Esophagus muscularis mucosa (tissue), 4 donors: ENCODE results near the gene DCDC2B. TPM values are rescaled to one million over a fixed set of nuclear protein-coding genes. Genes with fewer than 3 reads are reported as not detected.
A peak's percentile ranks its signal among the peaks of the same experiment; 100 is the strongest.

Experiments used
- DNase-seq: peaks from one replicate; pipeline ENCODE4 v3.0.0-alpha.2; 2017; ENCODE audit errors: extremely low spot score
- H3K27ac ChIP-seq, 4 donors: fragments of 200-600 bp; sonication (generic); replicated peaks in 1 of 4; 1 replicate in 3 of 4; 2 replicates in 1 of 4; pipeline ENCODE4 v1.5.1; 2016 to 2019; ENCODE audit warnings: mild to moderate bottlenecking in 1 of 4
- H3K27me3 ChIP-seq, 4 donors: fragments of 200-600 bp; sonication (generic); one replicate each; pipeline versions ENCODE4 v1.5.1 to v1.6.0; 2016 to 2019
- H3K36me3 ChIP-seq, 4 donors: fragments of 200-600 bp; sonication (generic); one replicate each; pipeline ENCODE4 v1.5.1; 2016 to 2019
- H3K4me1 ChIP-seq, 4 donors: fragments of 200-600 bp; sonication (generic); one replicate each; pipeline ENCODE4 v1.5.1; 2016 to 2019
- H3K4me3 ChIP-seq, 4 donors: fragments of 200-600 bp; sonication (generic); 1 replicate in 2 of 4; 2 replicates in 2 of 4; pipeline ENCODE4 v1.5.1; 2016 to 2019; ENCODE audit warnings: mild to moderate bottlenecking in 4 of 4, moderate library complexity in 1 of 4
- H3K9me3 ChIP-seq, 4 donors: fragments of 200-600 bp; sonication (generic); 1 replicate in 3 of 4; 2 replicates in 1 of 4; pipeline ENCODE4 v1.5.1; 2016 to 2019
- EP300 ChIP-seq: sonication (generic); formaldehyde crosslinking; IDR thresholded peaks from one replicate; pipeline ENCODE4 v1.6.1; 2017; ENCODE audit warnings: antibody characterized with exemption
- POLR2A ChIP-seq: fragments of 450-650 bp; IDR thresholded peaks from one replicate; pipeline ENCODE4 v1.6.1; 2017; ENCODE audit warnings: antibody characterized with exemption, moderate library complexity, mild to moderate bottlenecking, low read depth
- POLR2AphosphoS5 ChIP-seq, 2 donors: sonication (generic); formaldehyde crosslinking; IDR thresholded peaks; one replicate each; pipeline ENCODE4 v1.6.1; 2017; ENCODE audit warnings: antibody characterized with exemption in 2 of 2
- whole genome bisulfite sequencing: methylation state at CpG from one replicate; pipeline ENCODE4 v1.1.5; 2018; 5-methylcytosine and 5-hydroxymethylcytosine counted together
- intact Hi-C: fragments of 100-400 bp; cut with DNase I; formaldehyde crosslinking; loops from one replicate; pipeline ENCODE4 v1.15.1; 2023
- total RNA-seq, 4 donors: library from RNA; depleted of rRNA; stranded (reverse); fragments of >200 nt; gene quantifications; one replicate each; pipeline versions ENCODE4 v1.1.0 to v1.2.1, GENCODE V29; 2016
- TF ChIP-seq, protein P1 (sequence below), 3 experiments: fragments of 200-600 bp in 2 of 3; fragments of 450-650 bp in 1 of 3; sonication (generic) in 2 of 3; IDR thresholded peaks; one replicate each; pipeline ENCODE4 v1.5.1; 2017 to 2019; ENCODE audit warnings: antibody characterized with exemption in 3 of 3, mild to moderate bottlenecking in 2 of 3, moderate library complexity in 1 of 3

Gene DCDC2B
- total RNA-seq, 4 donors from 2014 or later, result not detected

DNA sequence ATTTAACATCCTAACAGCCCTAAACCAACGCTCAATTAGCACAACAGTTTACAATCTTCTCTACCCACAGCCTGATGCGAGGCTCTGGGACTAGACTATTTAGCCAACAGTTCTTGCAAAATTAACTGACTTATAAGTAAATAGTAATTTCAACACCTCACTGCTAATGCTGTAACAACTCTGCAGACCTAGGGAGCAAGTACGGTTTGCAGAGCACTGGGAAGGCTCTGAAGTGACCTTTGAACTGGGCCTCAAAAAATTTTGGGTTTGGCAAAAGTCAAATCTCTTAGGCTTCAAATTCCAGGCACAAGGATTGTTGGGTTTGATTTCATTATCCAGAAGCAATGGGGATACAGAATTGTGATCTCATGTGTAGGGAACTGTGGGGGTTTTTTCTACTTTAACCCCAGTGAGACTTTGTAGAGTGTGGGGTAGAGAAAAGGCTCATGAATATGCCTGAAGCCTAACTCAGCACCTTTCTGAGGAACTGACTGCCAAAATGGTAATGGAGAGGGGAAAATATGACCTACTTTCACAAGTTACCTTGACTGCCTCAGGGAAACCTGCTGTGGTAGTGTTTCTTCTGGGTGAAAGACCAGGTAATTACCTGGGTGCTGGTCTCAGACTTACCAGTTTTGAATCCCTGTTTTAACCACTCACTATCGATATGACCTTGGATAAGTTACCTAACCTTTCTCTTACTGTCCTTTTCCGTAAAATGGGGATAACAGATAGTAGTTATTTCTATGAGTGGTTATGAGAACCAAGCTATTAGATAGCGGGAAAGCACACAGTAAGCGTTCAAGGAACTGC lies 30.3 kb upstream of the DCDC2B start:
- peaks cover 30 to 48% (median 41%) of the 10 kb centered on the region in 4 donors for H3K4me1 ChIP-seq
- H3K36me3 ChIP-seq, result peaks cover 0 to 38% (median 19%) of the 10 kb centered on the region in 4 donors
- H3K9me3 ChIP-seq, result no peaks in the 10 kb centered on the region
- TF ChIP-seq POLR2AphosphoS5 (IDR thresholded peaks at IDR 0.05) (no peak), EP300 (no peak), POLR2A (no peak)
- TF ChIP-seq, protein P1, sequence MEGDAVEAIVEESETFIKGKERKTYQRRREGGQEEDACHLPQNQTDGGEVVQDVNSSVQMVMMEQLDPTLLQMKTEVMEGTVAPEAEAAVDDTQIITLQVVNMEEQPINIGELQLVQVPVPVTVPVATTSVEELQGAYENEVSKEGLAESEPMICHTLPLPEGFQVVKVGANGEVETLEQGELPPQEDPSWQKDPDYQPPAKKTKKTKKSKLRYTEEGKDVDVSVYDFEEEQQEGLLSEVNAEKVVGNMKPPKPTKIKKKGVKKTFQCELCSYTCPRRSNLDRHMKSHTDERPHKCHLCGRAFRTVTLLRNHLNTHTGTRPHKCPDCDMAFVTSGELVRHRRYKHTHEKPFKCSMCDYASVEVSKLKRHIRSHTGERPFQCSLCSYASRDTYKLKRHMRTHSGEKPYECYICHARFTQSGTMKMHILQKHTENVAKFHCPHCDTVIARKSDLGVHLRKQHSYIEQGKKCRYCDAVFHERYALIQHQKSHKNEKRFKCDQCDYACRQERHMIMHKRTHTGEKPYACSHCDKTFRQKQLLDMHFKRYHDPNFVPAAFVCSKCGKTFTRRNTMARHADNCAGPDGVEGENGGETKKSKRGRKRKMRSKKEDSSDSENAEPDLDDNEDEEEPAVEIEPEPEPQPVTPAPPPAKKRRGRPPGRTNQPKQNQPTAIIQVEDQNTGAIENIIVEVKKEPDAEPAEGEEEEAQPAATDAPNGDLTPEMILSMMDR (IDR thresholded peaks at IDR 0.05), result no peak
- peak overlapping the region; percentile 61 to 76 (median 70) for H3K4me3 ChIP-seq
- intact Hi-C loops, result no loop called here
- DNase-seq, result no peak
- WGBS, result 87% methylated on average over 7 of the region's 7 CpGs
- peak overlapping the region; percentile 93 to 96 (median 94) for H3K27ac ChIP-seq
- no peaks in the 10 kb centered on the region for H3K27me3 ChIP-seq

DNA sequence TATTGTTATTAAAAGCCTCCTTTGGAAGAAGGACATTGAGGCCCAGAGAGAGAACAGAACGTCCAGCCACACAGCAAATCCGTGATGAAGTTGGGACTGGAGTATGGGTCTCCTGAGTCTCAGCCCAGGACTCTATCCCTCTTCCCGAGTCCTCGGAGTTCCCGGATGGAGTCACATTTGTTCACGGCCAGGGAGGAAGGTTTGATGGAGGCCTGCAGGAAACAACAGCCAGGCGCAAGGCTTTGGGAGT lies 29.8 kb upstream of the DCDC2B start:
- no peak for DNase-seq
- Histone ChIP-seq H3K36me3 (peaks cover 3 to 38% (median 21%) of the 10 kb centered on the region in 4 donors), H3K9me3 (no peaks in the 10 kb centered on the region), H3K4me3 (peak overlapping the region; percentile 61 to 76 (median 70)), H3K4me1 (peaks cover 35 to 53% (median 46%) of the 10 kb centered on the region in 4 donors), H3K27me3 (no peaks in the 10 kb centered on the region), H3K27ac (peak overlapping the region; percentile 93 to 96 (median 94))
- WGBS, result 12% methylated on average over 7 of the region's 7 CpGs
- intact Hi-C loops, result no loop called here
- TF ChIP-seq, protein P1 (IDR thresholded peaks at IDR 0.05), result no peak
- TF ChIP-seq EP300 (no peak), POLR2AphosphoS5 (IDR thresholded peaks at IDR 0.05) (no peak), POLR2A (no peak)

DNA sequence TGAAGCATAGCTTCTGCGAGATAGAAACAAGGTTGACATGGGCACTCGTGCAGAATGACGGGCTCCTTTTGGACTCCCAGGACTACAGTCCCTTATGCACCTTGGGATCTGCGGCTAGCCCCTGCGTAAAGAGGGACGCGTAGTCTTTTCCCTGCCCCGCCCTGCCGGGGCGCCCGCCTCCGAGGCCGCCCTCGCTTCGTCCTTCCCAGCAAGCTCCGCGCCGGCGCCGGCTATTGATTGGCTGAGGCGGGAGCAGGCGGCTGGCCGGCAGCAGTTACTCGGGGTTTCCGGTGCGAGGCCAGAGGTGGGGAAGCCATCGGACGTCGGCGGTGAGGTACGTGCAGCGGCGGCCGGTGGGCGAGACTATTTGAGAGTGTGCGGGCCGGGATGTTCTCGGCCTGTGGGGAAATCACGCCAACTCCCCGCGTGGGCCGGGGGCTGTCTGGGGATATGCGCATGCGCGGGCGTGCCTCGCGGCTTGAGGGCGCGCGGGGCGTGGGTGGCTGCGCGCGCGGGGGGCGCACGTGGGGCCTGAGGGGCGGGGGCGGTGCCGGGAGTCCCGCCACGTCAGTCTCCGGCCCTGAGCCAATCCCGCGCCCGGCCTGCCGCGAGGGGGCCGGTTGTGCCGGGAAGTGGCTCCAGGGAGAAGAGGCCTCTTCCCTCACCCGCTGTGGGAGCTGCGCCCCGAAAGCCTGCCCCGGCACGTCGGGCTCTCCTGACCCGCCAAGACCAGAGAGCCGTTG lies 29.3 kb upstream of the DCDC2B start, which contains the start of gene TXLNA:
Gene TXLNA (plus strand): TSS at position 233 of the 743 bp plus-strand sequence. CDS start 671 bp downstream, outside the sequence.
- Histone ChIP-seq H3K9me3 (peaks cover 0 to 2% (median 0%) of the 10 kb centered on the region in 4 donors), H3K27me3 (no peaks in the 10 kb centered on the region), H3K4me3 (peak within 1 kb of the TSS; percentile 61 to 76 (median 70)), H3K36me3 (peaks cover 8 to 38% (median 24%) of the 10 kb centered on the region in 4 donors), H3K4me1 (peaks cover 40 to 58% (median 51%) of the 10 kb centered on the region in 4 donors), H3K27ac (peak within 1 kb of the TSS; percentile 93 to 96 (median 94))
- intact Hi-C loops, result no loop called here
- TF ChIP-seq POLR2AphosphoS5 (IDR thresholded peaks at IDR 0.05), result peak; percentile 85 to 87
- no peak for TF ChIP-seq EP300
- TF ChIP-seq, protein P1 (IDR thresholded peaks at IDR 0.05), result peak in 2 of 3 experiments; percentile 14 to 17
- TF ChIP-seq POLR2A, result peak; percentile 16
- DNase-seq, result peak; percentile 99
- WGBS, result 0% methylated on average over 10 of the region's 79 CpGs

DNA sequence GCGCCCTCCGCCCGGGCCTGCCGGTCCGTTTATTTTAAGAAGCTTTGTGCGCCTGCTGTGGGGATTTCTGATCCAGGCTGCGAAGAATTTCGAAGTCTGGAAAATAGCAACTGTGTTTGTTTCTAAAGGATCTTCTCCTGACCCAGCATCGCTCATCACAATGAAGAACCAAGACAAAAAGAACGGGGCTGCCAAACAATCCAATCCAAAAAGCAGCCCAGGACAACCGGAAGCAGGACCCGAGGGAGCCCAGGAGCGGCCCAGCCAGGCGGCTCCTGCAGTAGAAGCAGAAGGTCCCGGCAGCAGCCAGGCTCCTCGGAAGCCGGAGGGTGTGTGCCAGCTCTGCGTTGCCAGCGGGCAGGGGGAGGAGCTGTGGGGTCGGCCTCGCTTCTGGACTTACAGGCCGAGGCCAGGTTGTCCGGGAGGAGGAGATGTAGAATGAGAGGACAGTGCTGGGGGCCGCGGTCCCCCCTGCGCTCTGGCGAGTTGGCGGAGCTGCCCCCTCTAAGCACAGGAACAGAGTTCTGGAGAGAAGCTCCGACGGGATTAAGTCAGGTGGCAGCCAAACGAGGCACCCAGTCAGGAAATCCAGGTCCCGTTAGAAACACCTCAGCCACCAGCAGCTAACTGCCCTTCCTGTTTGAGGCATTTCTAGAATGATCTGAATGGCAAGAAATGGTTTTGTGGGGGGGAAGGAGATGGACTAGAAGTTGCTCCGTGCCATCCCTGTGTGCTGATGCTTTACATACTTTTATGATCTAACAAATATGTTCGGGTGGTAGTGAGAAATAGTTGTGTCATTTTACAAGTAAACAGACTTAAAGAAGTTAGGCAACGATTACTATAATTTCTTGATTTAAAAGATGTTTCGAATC lies 28.5 kb upstream of the DCDC2B start:
- H3K36me3 ChIP-seq, result peaks cover 10 to 43% (median 29%) of the 10 kb centered on the region in 4 donors
- peaks cover 0 to 3% (median 0%) of the 10 kb centered on the region in 4 donors for H3K9me3 ChIP-seq
- intact Hi-C loops, result no loop called here
- H3K4me1 ChIP-seq, result peaks cover 46 to 65% (median 59%) of the 10 kb centered on the region in 4 donors
- peak overlapping the region; percentile 61 to 76 (median 70) for H3K4me3 ChIP-seq
- no peak for DNase-seq
- WGBS, result 5% methylated on average over 22 of the region's 36 CpGs
- TF ChIP-seq EP300 (no peak), POLR2A (peak; percentile 37)
- peak overlapping the region; percentile 93 to 96 (median 94) for H3K27ac ChIP-seq
- no peaks in the 10 kb centered on the region for H3K27me3 ChIP-seq
